ENCODE measurements around the gene MEOX1. TPM values are rescaled to one million over a fixed set of nuclear protein-coding genes. Genes with fewer than 3 reads are reported as not detected.

The MEOX1 gene
- total RNA-seq, 1 donor from 2014 or later: not detected

DNA sequence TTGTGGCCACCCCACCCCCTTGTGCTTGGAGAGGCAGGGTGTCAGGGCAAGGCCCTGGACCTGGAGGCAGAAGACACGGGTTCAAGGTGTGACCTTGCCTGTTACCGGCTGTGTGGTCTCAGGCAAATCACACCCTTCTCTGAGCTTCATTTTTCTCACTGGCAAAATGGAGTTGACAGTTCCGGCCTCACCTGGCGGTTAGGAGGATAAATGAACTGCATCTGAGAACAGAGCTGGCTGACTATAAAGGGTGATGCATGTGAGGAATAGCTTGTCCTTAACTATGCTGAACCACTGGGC is 4.2 kb upstream of the MEOX1 start:
- H3K9ac ChIP-seq (ENCODE audit: low read length): no peak overlapping the region
- H3K4me3 ChIP-seq (ENCODE audit: insufficient read depth, low read depth, low read length): no peak overlapping the region
- FAIRE-seq (no peak), DNase-seq (ENCODE audit: low read depth) (no peak)
- no peaks in the 10 kb centered on the region for H3K79me2 ChIP-seq (ENCODE audit: insufficient read depth, low read length)
- H3K9me3 ChIP-seq (ENCODE audit: insufficient read depth, low read depth, low read length): no peaks in the 10 kb centered on the region
- Mint-ChIP-seq H3K4me1 (ENCODE audit: low read depth, unreplicated experiment) (peaks cover 24% of the 10 kb centered on the region), H3K4me3 (ENCODE audit: unreplicated experiment) (no peak overlapping the region), H3K27ac (ENCODE audit: unreplicated experiment) (no peak overlapping the region), H3K27me3 (ENCODE audit: low read depth, unreplicated experiment) (peaks cover 2% of the 10 kb centered on the region), H3K36me3 (ENCODE audit: low read depth, unreplicated experiment) (no peaks in the 10 kb centered on the region), H3K9me3 (ENCODE audit: unreplicated experiment) (no peaks in the 10 kb centered on the region)
- no peak overlapping the region for H3K4me2 ChIP-seq (ENCODE audit: low read length)
- no peaks in the 10 kb centered on the region for H3K36me3 ChIP-seq (ENCODE audit: insufficient read depth, low read length)
- peaks cover 23% of the 10 kb centered on the region for H3K4me1 ChIP-seq (ENCODE audit: insufficient read depth, low read length)
- no peak for TF ChIP-seq EZH2 (IDR thresholded peaks at IDR 0.05; ENCODE audit: insufficient read depth, low read length)
- TF ChIP-seq, protein P1, sequence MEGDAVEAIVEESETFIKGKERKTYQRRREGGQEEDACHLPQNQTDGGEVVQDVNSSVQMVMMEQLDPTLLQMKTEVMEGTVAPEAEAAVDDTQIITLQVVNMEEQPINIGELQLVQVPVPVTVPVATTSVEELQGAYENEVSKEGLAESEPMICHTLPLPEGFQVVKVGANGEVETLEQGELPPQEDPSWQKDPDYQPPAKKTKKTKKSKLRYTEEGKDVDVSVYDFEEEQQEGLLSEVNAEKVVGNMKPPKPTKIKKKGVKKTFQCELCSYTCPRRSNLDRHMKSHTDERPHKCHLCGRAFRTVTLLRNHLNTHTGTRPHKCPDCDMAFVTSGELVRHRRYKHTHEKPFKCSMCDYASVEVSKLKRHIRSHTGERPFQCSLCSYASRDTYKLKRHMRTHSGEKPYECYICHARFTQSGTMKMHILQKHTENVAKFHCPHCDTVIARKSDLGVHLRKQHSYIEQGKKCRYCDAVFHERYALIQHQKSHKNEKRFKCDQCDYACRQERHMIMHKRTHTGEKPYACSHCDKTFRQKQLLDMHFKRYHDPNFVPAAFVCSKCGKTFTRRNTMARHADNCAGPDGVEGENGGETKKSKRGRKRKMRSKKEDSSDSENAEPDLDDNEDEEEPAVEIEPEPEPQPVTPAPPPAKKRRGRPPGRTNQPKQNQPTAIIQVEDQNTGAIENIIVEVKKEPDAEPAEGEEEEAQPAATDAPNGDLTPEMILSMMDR (IDR thresholded peaks at IDR 0.05; ENCODE audit: insufficient read depth, low read depth, low read length): no peak
- no peaks in the 10 kb centered on the region for H4K20me1 ChIP-seq (ENCODE audit: insufficient read depth, low read length)
- no peak overlapping the region for H2AFZ ChIP-seq (ENCODE audit: low read depth, low read length)
- H3K27me3 ChIP-seq (ENCODE audit: insufficient read depth, low read length): no peaks in the 10 kb centered on the region
- no peak overlapping the region for H3K27ac ChIP-seq (ENCODE audit: low read depth, low read length)

DNA sequence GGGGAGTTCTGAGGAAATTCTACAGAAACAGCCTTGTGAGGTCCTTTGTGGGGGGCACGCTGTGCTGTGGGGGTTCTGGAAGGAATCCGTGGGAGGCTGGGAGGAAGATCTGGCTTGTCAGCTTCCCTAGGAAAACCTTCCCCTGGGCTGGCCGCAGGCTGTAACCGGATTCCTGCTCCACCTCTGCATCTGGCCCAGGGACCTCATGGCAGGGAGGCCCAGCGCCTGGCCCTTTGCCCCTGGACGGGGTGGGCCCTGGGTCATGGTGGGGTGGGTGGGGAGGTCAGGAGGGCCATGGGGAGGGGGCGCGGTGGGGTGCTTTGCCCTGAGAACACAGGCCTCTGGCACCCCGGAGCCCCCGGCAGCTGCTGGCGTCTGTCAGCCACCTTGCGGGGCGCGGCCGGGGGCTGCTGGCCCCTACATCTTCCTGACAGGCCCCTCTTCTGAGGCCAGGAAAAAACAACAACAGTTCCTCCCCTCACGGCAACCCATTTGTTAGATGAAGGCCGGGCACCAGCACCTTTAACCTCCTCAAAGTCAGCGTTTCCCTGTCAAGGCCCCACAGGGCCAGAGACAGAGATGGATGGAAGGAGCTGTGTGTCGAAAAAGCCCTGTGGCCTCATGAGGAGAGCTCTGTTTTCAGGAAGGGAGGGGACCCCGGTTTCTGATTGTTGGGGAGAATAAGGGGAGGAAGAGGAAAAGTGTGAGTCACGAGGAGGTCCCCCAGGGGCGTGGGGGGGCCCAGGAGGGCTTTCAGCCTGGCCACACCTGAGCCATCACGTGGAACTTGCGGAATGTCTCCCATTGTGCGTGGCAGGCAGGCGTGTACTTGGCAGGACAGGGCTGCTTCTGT is 3.6 kb upstream of the MEOX1 start:
- H3K9me3 ChIP-seq (ENCODE audit: insufficient read depth, low read depth, low read length): no peaks in the 10 kb centered on the region
- DNase-seq (ENCODE audit: low read depth): no peak
- H3K27ac Mint-ChIP-seq (ENCODE audit: unreplicated experiment): no peak overlapping the region

More for the DNA sequence above, 3.6 kb upstream of the MEOX1 start:
- Histone ChIP-seq H4K20me1 (ENCODE audit: insufficient read depth, low read length) (no peaks in the 10 kb centered on the region), H3K79me2 (ENCODE audit: insufficient read depth, low read length) (no peaks in the 10 kb centered on the region), H2AFZ (ENCODE audit: low read depth, low read length) (peak overlapping the region; percentile 47), H3K4me2 (ENCODE audit: low read length) (no peak overlapping the region), H3K4me3 (ENCODE audit: insufficient read depth, low read depth, low read length) (no peak overlapping the region), H3K9ac (ENCODE audit: low read length) (no peak overlapping the region), H3K27ac (ENCODE audit: low read depth, low read length) (no peak overlapping the region), H3K27me3 (ENCODE audit: insufficient read depth, low read length) (no peaks in the 10 kb centered on the region), H3K36me3 (ENCODE audit: insufficient read depth, low read length) (no peaks in the 10 kb centered on the region), H3K4me1 (ENCODE audit: insufficient read depth, low read length) (peaks cover 23% of the 10 kb centered on the region)
- peaks cover 3% of the 10 kb centered on the region for H3K27me3 Mint-ChIP-seq (ENCODE audit: low read depth, unreplicated experiment)
- H3K4me3 Mint-ChIP-seq (ENCODE audit: unreplicated experiment): no peak overlapping the region
- no peak for TF ChIP-seq EZH2 (IDR thresholded peaks at IDR 0.05; ENCODE audit: insufficient read depth, low read length)
- TF ChIP-seq, protein P1 (IDR thresholded peaks at IDR 0.05; ENCODE audit: insufficient read depth, low read depth, low read length): no peak
- FAIRE-seq: no peak
- H3K4me1 Mint-ChIP-seq (ENCODE audit: low read depth, unreplicated experiment): peaks cover 24% of the 10 kb centered on the region
- H3K9me3 Mint-ChIP-seq (ENCODE audit: unreplicated experiment): no peaks in the 10 kb centered on the region
- H3K36me3 Mint-ChIP-seq (ENCODE audit: low read depth, unreplicated experiment): no peaks in the 10 kb centered on the region
